ENCODE results near the gene FRMD1. TPM values are rescaled to one million over a fixed set of nuclear protein-coding genes. Genes with fewer than 3 reads are reported as not detected.

FRMD1 gene
- total and polyA plus RNA-seq, 2 experiments from 2014 or later = 0.07 TPM; not detected in 1

DNA sequence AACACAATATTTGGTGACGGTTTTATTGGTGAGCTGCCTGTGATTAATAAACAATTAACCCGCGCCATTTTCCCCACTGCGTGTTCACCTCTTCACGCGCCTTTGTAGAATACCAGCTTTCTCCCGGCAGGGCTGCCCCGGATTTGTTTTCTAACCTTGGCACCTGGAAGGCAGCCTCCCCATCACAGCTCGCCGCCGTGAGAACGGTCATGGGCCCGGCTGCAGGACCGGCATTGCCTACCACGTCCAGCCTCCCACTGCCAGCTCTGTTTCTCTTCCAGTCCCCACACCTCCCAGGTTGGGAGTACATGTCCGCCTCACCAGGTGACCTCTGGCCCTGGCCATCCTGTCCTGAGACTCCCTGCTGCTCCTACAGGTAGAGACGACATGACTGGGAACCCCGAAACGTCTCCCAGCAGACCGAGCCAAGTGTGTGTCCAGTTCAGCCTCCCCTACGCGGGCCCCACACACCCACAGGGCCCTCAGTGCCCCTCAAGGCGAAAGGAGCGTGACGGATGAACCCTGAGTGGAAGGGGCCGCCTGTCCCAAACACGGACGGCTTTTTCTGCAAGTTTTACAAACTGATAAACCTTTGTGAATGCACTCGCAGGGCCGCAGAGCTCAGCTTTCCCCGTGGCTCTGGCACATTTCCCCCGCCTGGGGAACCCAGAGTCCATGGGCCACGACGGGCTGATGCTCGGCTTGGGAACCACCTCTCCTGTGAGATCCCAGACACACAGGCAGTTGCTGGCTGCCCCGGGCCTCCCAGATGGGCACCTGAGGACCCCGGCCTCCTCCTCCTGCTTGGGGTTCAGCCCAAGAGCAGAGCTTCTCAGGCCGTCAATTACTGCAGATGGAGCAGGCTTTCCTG is 25.7 kb downstream of the FRMD1 start:
- H3K4me1 ChIP-seq (ENCODE audit: insufficient read depth) = no peaks in the 10 kb centered on the region
- no peaks in the 10 kb centered on the region for H3K36me3 ChIP-seq (replicated peaks; ENCODE audit: insufficient read depth, low read depth)
- WGBS (ENCODE audit: low lambda C conversion rate, missing lambda C conversion rate) = 90% methylated on average over 38 of the region's 38 CpGs
- TF ChIP-seq EZH2phosphoT487 (IDR thresholded peaks at IDR 0.05; ENCODE audit: low read depth, severe bottlenecking, unreplicated experiment) (no peak), EZH2 (IDR thresholded peaks at IDR 0.05; ENCODE audit: borderline replicate concordance) (no peak), CTCF (IDR thresholded peaks at IDR 0.05; ENCODE audit: poor library complexity) (no peak)
- no peak overlapping the region for H3K4me2 ChIP-seq
- H3K9me3 ChIP-seq (ENCODE audit: low read depth) = no peaks in the 10 kb centered on the region
- no peak overlapping the region for H3K27ac ChIP-seq
- H2AFZ ChIP-seq = no peak overlapping the region
- H3K79me2 ChIP-seq = no peaks in the 10 kb centered on the region
- no peaks in the 10 kb centered on the region for H3K27me3 ChIP-seq
- no peaks in the 10 kb centered on the region for H4K20me1 ChIP-seq (ENCODE audit: insufficient read depth, poor library complexity, severe bottlenecking)
- no peak overlapping the region for H3K4me3 ChIP-seq
- no peaks in the 10 kb centered on the region for H3K9me2 ChIP-seq (replicated peaks; ENCODE audit: insufficient read depth)
- DNase-seq (ENCODE audit: low spot score) = no peak

DNA sequence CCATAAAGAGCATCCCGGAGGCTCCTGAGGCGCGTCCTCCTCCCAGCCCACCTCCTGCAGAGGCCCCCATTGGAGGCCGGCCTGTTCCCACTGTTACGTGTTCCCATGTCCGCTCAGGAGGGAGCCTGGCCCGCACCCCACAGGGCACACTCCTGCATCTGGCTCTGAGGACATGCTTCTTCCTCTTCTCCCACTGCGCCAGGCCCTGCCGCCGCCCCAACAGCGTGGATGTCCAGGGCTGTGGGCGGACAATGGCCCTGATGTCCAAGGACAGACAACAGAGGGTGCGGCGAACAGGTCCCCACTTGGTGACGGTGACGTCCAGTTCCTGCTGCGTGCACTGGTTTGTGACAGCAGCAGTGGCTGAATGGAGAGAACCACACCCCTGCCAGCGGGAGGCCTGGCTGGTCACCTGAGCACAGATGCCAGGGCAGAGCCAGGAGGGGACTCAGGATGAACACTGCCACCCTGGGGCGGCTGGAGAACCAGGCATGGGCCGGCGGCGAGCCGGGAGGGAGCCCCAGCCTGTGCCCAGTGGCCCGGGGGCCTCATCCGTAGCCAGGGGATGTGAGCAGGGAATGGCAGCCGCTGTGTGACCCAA is 26.6 kb downstream of the FRMD1 start:
- H2AFZ ChIP-seq = no peak overlapping the region
- no peak overlapping the region for H3K4me2 ChIP-seq
- H3K9me3 ChIP-seq (ENCODE audit: low read depth) = no peaks in the 10 kb centered on the region
- H3K27me3 ChIP-seq = no peaks in the 10 kb centered on the region
- no peaks in the 10 kb centered on the region for H3K4me1 ChIP-seq (ENCODE audit: insufficient read depth)
- TF ChIP-seq EZH2phosphoT487 (IDR thresholded peaks at IDR 0.05; ENCODE audit: low read depth, severe bottlenecking, unreplicated experiment) = no peak
- no peak for TF ChIP-seq EZH2 (IDR thresholded peaks at IDR 0.05; ENCODE audit: borderline replicate concordance)
- no peak for TF ChIP-seq CTCF (IDR thresholded peaks at IDR 0.05; ENCODE audit: poor library complexity)
- no peaks in the 10 kb centered on the region for H3K9me2 ChIP-seq (replicated peaks; ENCODE audit: insufficient read depth)
- H3K36me3 ChIP-seq (replicated peaks; ENCODE audit: insufficient read depth, low read depth) = no peaks in the 10 kb centered on the region
- no peak overlapping the region for H3K4me3 ChIP-seq
- WGBS (ENCODE audit: low lambda C conversion rate, missing lambda C conversion rate) = 97% methylated on average over 25 of the region's 26 CpGs
- H3K79me2 ChIP-seq = no peaks in the 10 kb centered on the region
- no peaks in the 10 kb centered on the region for H4K20me1 ChIP-seq (ENCODE audit: insufficient read depth, poor library complexity, severe bottlenecking)
- DNase-seq (ENCODE audit: low spot score) = no peak
- H3K27ac ChIP-seq = no peak overlapping the region

DNA sequence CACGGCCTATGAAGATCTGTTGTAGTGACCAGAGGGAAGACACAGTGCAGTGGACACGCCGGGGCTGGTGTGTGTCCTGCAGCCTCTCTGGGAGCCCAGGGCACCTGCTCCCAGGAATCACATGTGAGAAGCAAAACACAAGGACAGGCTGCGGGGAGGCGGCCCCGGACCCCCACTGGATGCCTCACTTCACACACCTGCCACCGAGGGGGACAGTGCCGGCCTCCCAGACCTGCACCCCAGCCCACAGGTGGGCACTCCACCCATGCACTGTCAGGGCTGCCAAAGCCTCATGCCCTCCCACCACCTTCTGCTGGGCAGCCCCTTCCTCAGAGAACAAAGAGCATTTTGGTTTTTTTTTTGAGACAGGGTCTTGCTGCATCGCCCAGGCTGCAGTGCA is 27.4 kb downstream of the FRMD1 start:
- TF ChIP-seq EZH2 (IDR thresholded peaks at IDR 0.05; ENCODE audit: borderline replicate concordance) (no peak), CTCF (IDR thresholded peaks at IDR 0.05; ENCODE audit: poor library complexity) (no peak), EZH2phosphoT487 (IDR thresholded peaks at IDR 0.05; ENCODE audit: low read depth, severe bottlenecking, unreplicated experiment) (no peak)
- H3K27ac ChIP-seq = no peak overlapping the region
- H3K79me2 ChIP-seq = no peaks in the 10 kb centered on the region
- H3K4me3 ChIP-seq = no peak overlapping the region
- no peaks in the 10 kb centered on the region for H4K20me1 ChIP-seq (ENCODE audit: insufficient read depth, poor library complexity, severe bottlenecking)
- H3K27me3 ChIP-seq = no peaks in the 10 kb centered on the region
- H3K4me1 ChIP-seq (ENCODE audit: insufficient read depth) = no peaks in the 10 kb centered on the region
- no peak for DNase-seq (ENCODE audit: low spot score)
- no peak overlapping the region for H2AFZ ChIP-seq
- H3K9me3 ChIP-seq (ENCODE audit: low read depth) = no peaks in the 10 kb centered on the region
- no peaks in the 10 kb centered on the region for H3K9me2 ChIP-seq (replicated peaks; ENCODE audit: insufficient read depth)
- 96% methylated on average over 8 of the region's 9 CpGs for whole genome bisulfite sequencing (ENCODE audit: low lambda C conversion rate, missing lambda C conversion rate)
- no peaks in the 10 kb centered on the region for H3K36me3 ChIP-seq (replicated peaks; ENCODE audit: insufficient read depth, low read depth)
- H3K4me2 ChIP-seq = no peak overlapping the region

Data from hepatocyte (in vitro differentiated cells).